NT2/D1 (cell line): ENCODE measurements around the gene RSKR.

Source experiments
- DNase-seq: peaks from one replicate; pipeline ENCODE4 v3.0.0-alpha.2; 2011; ENCODE audit warnings: low read depth, low spot score
- H3K27me3 ChIP-seq: 2 replicates; pipeline ENCODE4 v1.6.0; 2011; ENCODE audit warnings: mild to moderate bottlenecking; ENCODE audit not compliant: insufficient read length, insufficient read depth
- H3K36me3 ChIP-seq: 2 replicates; pipeline ENCODE4 v1.6.1; 2011; ENCODE audit warnings: mild to moderate bottlenecking, low read length, mixed read lengths; ENCODE audit not compliant: insufficient read depth, insufficient read length
- H3K4me1 ChIP-seq: 2 replicates; pipeline ENCODE4 v1.5.1; 2011; ENCODE audit not compliant: insufficient read depth, insufficient read length
- H3K4me3 ChIP-seq: 2 replicates; pipeline ENCODE4 v1.5.1; 2011; ENCODE audit warnings: low read depth; ENCODE audit not compliant: insufficient read length
- H3K9ac ChIP-seq: 2 replicates; pipeline ENCODE4 v1.6.0; 2011; ENCODE audit warnings: low read depth; ENCODE audit not compliant: insufficient read length
- H3K9me3 ChIP-seq: 2 replicates; pipeline ENCODE4 v1.5.1; 2011; ENCODE audit warnings: mild to moderate bottlenecking, low read length; ENCODE audit not compliant: insufficient read depth
- SUZ12 ChIP-seq: IDR thresholded peaks from 2 replicates; pipeline ENCODE4 v1.6.1; 2011; ENCODE audit not compliant: insufficient read length, insufficient read depth; ENCODE audit errors: extremely low read depth
- YY1 ChIP-seq: IDR thresholded peaks from 2 replicates; pipeline ENCODE4 v1.6.1; 2011; ENCODE audit not compliant: insufficient read length, insufficient read depth
- ZNF274 ChIP-seq: IDR thresholded peaks from 2 replicates; pipeline ENCODE4 v1.6.1; 2011; ENCODE audit warnings: mild to moderate bottlenecking, low read depth, low read length

Gene RSKR

GRCh38 chr17:28641579-28641978 is 27.6 kb upstream of the RSKR start:
- Histone ChIP-seq H3K27me3 (no peaks in the 10 kb centered on the region), H3K36me3 (peaks cover 75% of the 10 kb centered on the region)

GRCh38 chr17:28635506-28635905 is 21.5 kb upstream of the RSKR start:
- Histone ChIP-seq H3K4me3 (no peak overlapping the region), H3K27me3 (no peaks in the 10 kb centered on the region), H3K9me3 (no peaks in the 10 kb centered on the region), H3K9ac (no peak overlapping the region), H3K36me3 (peaks cover 98% of the 10 kb centered on the region), H3K4me1 (no peaks in the 10 kb centered on the region)
- TF ChIP-seq ZNF274 (no peak), SUZ12 (no peak)
- DNase-seq = no peak

More at GRCh38 chr17:28641579-28641978, 27.6 kb upstream of the RSKR start:
- no peak for DNase-seq
- TF ChIP-seq SUZ12 (no peak), YY1 (no peak), ZNF274 (no peak)
- H3K9ac ChIP-seq = no peak overlapping the region
- H3K4me3 ChIP-seq = no peak overlapping the region
- H3K4me1 ChIP-seq = no peaks in the 10 kb centered on the region
- no peaks in the 10 kb centered on the region for H3K9me3 ChIP-seq

- Histone ChIP-seq H3K9me3 (no peaks in the 10 kb centered on the region), H3K9ac (no peak overlapping the region), H3K4me3 (no peak overlapping the region), H3K27me3 (no peaks in the 10 kb centered on the region), H3K36me3 (peaks cover 95% of the 10 kb centered on the region), H3K4me1 (no peaks in the 10 kb centered on the region)
- TF ChIP-seq YY1 = no peak
- TF ChIP-seq SUZ12 = no peak
- no peak for TF ChIP-seq ZNF274
- no peak for DNase-seq
Observed at GRCh38 chr17:28634206-28634865, 20.4 kb upstream of the RSKR start.

- DNase-seq = no peak
- TF ChIP-seq SUZ12 = no peak
- TF ChIP-seq ZNF274 = no peak
- no peak for TF ChIP-seq YY1
- Histone ChIP-seq H3K9me3 (no peaks in the 10 kb centered on the region), H3K27me3 (no peaks in the 10 kb centered on the region), H3K4me3 (no peak overlapping the region), H3K36me3 (peaks cover 85% of the 10 kb centered on the region), H3K9ac (no peak overlapping the region), H3K4me1 (no peaks in the 10 kb centered on the region)
Observed at GRCh38 chr17:28626818-28627217, 12.8 kb upstream of the RSKR start.

- no peak overlapping the region for H3K9ac ChIP-seq
- no peak for DNase-seq
- H3K36me3 ChIP-seq = peaks cover 91% of the 10 kb centered on the region
- H3K4me1 ChIP-seq = no peaks in the 10 kb centered on the region
- TF ChIP-seq ZNF274 = no peak
- H3K4me3 ChIP-seq = no peak overlapping the region
- no peaks in the 10 kb centered on the region for H3K9me3 ChIP-seq
- H3K27me3 ChIP-seq = no peaks in the 10 kb centered on the region
Observed at GRCh38 chr17:28624148-28624547, 10.2 kb upstream of the RSKR start.

- TF ChIP-seq ZNF274 (no peak), SUZ12 (no peak), YY1 (no peak)
- H3K36me3 ChIP-seq = peaks cover 91% of the 10 kb centered on the region
Observed at GRCh38 chr17:28623696-28624095, 9.7 kb upstream of the RSKR start.

GRCh38 chr17:28622186-28622585 is 8.2 kb upstream of the RSKR start:
- Histone ChIP-seq H3K4me3 (no peak overlapping the region), H3K27me3 (no peaks in the 10 kb centered on the region), H3K36me3 (peaks cover 91% of the 10 kb centered on the region), H3K9ac (no peak overlapping the region), H3K9me3 (no peaks in the 10 kb centered on the region), H3K4me1 (no peaks in the 10 kb centered on the region)
- no peak for DNase-seq
- TF ChIP-seq YY1 = no peak
- no peak for TF ChIP-seq SUZ12
- TF ChIP-seq ZNF274 = no peak

More at GRCh38 chr17:28623696-28624095, 9.7 kb upstream of the RSKR start:
- no peak overlapping the region for H3K9ac ChIP-seq
- no peak for DNase-seq
- no peaks in the 10 kb centered on the region for H3K9me3 ChIP-seq
- H3K4me3 ChIP-seq = no peak overlapping the region
- no peaks in the 10 kb centered on the region for H3K4me1 ChIP-seq
- no peaks in the 10 kb centered on the region for H3K27me3 ChIP-seq
